GM18867 (cell line): ENCODE results near the gene RUNX3.
A peak's percentile ranks its signal among the peaks of the same experiment; 100 is the strongest.

ENCODE experiments used
- ATAC-seq: cut with Tn5 transposase; IDR thresholded peaks from one replicate; pipeline ENCODE4 v1.9.1; 2021; ENCODE audit warnings: mild to moderate bottlenecking, moderate library complexity; ENCODE audit not compliant: unreplicated experiment

The RUNX3 gene

DNA sequence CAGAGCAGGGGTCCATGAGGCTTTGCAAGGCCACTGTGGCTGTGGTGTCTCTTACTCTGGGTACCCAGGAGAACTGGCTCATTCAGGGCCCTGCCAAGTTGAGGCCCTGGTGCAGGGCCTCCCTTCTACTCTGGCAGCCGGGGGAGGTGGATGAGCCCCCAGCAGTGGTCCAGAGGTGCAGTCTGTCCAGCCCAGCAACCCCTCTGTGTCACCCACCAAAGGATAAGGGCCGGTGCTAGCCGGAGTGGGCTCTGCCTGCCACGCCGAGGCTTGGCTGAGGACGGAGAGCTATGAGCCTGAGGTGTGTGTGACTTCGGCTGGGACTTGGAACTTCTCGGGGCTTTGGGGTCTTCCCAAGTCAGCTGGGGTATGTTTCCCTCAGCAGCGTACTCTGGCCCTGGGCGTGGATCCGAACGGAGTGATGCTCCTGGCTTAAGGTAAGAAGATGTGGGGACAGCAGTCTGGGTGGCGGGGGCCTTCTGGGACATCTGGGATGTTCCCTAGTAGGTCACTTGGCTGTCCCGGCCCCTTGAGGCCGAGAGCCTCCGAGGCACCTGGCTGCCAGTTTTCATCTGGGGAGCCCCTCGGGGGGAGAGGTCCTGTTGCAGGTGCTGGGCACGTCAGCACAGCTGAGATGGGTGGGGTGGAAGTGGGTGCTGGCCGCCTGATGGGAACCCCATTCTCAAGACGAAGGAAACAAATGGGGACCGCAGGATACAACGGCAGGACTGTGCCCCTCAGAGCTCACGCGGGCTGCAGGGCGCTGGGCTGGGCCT lies 25.9 kb downstream of the RUNX3 start:
- no peak for ATAC-seq

DNA sequence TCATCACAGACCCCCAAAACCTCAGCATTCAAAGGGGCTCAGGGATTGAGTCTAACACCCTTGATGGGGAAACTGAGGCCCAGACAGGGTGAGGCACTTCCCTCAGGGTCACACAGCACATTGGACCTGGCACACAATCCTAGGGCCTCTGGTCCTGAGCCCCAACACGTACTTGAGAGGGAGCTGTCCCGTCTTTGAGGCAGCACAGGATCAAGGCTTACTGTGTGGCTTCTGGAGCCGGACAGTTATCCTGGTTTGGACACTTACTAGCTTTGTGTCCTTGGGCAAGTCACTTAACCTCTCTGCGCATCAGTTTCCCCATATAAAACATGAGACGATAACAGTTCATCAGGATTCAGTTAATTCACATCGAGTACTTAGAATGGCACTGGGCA lies 26.5 kb downstream of the RUNX3 start:
- no peak for ATAC-seq

DNA sequence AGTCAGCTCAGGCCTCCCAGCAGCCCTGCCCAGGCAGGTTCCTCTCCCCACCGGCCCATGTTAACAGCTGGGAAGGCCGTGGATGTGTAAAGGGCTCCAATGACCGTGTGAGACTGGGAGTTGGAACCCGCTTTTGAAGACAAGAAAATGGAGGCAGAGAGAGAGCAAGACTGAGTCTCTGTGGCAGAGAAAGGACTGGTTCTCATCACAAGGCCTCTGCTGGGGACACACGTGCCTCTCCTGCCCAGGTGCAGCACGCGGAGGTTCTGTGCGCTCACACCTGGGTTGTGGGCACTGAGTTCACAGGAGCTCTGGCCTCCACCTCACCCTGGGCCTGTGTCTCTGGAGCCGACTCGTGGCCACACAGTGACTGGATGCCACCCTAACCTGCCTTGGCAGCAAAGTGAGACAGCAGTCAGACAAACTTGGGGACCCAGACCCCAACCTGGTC lies 27.0 kb downstream of the RUNX3 start:
- no peak for ATAC-seq

DNA sequence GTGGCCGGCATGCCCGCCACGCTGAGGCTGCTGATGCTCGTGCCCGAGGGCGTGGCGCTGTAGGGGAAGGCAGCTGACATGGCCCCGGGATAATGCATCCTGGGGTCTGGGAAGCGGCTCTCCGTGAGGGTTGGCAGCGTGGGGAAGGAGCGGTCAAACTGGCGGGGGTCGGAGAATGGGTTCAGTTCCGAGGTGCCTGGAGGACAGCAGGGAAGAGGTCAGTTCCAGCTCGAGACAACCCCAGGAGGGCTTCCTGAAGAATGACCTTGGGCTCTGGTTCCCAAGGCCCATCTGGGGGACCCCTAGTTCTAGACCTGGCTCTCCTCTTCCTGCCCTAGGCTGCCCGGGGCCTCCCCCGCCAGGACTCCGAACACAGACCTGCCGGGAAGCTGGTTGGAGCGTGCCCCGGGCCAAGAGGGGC lies 27.6 kb downstream of the RUNX3 start:
- no peak for ATAC-seq

DNA sequence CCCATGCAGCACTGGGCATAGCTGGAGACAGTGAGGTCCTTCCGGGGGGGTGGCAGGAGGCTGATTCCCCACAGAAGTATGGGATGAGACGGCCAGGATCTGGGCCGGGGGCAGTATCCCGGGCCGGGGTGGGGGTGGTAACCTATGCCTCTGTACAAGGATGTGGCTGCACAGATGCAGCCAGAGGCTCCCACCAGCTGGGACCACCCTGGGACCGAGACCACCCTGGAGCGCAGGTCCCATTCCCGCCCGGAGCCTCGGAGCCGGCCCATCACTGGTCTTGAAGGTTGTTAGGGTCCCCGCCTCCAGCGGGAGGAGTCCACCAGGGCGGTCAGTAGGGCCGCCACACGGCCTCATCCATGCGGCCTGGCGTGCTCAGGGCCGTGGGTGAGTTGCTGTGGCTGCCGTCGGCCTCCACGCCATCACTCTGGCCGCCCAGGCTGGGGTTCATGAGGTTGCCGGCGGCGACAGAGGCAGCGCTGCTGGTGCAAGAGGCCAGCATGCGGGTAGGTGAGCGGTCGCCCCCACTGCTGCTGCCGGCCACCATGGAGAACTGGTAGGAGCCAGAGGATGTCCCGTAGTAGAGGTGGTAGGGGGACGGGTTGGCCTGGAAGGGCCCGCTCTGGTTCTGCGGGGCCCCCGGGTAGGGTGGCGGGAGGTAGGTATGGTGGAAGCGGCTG lies 28.1 kb downstream of the RUNX3 start:
- no peak for ATAC-seq

DNA sequence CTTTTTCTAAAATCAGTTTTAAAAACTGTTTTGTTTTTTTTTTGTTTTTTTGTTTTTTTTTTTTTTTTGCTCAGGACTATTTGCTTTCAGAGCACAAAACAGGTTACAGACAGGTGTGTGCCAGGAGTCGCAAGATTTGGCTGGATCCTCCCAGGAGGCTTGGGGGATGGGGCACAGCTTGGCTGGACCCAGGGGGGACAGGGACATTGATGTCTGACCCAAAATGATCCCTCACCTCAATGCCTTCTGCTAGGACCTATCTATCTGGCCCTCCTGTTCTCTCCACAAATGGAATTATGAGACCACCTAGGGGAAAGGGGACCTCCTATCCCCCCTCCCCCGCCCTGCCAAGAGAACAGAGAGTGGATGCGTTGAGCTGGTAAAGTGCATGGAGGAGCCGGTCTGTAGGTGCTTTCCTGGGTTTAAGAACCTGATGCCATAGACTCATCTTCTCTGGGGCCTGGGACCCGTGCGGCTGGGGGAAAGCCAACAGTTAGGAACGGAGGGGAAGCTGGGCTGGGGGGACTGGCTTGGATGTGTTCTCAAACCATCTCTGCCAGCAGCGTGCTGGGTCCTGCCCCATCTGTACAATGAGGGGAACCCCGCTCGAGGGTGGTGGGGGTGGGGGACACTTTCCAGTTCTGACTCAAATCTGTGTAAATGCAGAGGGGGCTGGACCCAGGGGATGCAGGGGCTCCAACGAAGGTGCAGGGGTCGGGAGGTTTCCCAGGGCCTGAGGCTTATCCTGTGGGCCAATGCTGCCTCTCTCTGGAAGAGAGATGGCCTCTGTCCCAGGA lies 28.9 kb downstream of the RUNX3 start:
- ATAC-seq: no peak

DNA sequence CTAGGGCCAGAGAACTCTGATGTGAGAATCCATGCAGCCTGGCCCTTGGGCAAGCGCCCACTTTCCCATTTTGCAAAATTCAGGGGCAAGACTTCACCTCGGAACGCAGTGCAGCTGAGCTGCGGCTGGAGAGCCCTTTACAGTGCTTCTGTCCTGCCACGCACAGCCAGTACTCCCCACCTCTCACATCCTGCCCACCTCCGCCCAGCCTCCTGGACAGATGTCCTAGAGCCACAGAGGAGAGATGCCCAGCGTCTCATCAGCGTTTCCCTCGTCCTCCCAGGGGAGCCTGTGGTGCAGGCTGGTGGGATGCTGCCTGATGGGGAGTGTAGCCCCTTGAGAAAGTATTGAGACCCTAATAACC lies 29.6 kb downstream of the RUNX3 start:
- no peak for ATAC-seq

DNA sequence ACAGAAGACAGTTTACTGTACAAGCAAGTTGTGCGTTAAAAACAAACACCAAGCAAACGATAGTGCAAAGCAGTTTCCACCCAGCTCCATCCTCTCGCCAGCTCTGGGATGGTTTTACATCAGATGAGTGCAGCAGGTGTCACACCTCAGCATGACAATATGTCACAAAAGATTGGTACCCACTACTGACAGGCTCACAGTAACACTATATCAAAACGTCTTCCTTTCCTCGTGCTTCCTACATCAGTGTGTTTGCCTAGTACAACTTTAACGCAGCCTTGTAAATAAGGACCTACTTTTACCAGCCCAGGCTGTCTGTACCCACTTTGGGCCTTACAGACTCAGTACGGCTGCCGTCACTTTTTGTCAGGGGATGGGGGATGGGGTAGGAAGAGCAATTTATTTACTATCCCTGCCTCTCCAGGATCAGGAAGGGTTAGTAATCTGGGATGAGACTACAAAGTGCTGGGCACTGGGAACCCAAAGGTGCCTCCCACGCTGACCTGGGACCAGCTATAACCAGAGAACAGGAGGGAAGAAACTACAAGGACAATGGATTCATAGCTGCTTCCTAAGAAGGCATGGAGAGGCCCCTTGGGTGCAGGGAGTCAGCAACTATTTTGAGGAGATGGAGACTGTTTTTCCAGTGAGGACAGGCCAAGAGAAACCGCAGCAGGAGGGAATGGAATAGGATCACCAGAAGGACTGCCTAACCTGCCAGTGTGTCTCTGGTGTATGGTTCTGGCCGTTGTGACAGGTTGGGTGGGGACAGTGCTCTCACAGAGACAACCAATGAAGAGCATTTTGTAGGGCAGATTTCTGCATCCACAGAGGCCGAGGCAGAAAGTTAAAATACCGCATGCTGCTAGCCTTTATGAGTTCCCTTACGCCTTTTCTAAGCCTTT lies 30.2 kb downstream of the RUNX3 start:
- ATAC-seq: no peak

DNA sequence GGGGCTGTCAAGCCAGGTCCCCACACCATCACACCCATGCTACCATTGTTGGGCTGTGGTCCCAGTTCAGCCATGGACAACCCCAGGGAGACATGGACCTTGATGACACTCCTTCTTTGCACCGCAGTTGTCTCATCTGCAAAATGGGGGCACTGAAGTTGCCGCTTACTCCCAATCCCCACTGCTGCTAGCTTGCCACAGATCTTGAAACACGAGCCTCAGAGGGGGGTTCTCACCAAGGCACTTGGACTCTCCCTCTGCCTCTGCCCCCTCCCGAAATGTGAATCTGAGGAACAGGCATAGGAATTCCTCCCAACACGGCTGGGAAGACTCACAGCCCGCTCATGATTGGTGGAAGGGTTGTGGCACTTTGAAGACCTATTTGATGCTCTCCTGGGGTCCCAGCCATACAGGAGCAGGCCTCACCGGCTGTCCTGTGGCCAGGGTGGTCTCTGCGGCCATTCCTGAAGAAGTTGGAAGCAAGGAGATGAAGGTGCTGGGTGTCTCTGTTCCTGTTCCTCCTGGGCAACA lies 31.1 kb downstream of the RUNX3 start:
- ATAC-seq: no peak

DNA sequence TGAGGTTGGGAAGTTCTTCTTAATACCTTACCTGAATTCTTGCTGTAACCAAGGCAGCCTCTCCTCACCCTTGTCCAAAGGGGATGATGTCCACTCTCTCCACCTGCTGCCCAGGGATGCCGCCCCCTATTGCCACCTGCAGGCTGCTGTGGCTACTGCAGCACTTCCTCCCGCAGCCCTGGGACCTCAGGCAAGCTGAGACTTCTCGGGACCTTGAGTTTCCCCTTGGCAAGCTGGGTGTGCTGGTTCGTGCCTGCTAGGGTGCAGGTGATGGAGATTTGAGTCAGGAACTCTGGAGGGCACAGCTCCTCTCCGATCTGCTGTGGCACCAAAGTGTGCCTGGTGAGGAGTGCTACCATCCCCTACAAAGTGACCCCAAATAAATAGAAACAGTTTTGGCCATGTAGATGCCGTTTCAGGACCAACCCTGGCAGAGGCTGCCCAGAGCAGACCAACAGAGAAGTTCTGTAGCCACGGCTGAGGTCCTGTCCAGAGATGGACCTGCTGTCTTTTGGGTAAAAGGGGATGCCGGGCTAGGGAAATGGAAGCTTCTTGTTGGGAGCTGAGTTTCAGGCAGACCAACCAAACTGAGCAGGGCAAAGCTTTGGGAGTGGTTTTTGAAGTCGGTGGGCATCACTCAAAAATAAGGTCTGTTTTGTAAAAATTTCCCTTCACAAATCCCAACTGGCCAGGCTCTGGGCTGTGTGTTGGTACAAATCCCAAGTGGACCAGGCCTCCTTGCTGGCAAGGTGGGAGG lies 31.7 kb downstream of the RUNX3 start:
- peak; percentile 40 for ATAC-seq

DNA sequence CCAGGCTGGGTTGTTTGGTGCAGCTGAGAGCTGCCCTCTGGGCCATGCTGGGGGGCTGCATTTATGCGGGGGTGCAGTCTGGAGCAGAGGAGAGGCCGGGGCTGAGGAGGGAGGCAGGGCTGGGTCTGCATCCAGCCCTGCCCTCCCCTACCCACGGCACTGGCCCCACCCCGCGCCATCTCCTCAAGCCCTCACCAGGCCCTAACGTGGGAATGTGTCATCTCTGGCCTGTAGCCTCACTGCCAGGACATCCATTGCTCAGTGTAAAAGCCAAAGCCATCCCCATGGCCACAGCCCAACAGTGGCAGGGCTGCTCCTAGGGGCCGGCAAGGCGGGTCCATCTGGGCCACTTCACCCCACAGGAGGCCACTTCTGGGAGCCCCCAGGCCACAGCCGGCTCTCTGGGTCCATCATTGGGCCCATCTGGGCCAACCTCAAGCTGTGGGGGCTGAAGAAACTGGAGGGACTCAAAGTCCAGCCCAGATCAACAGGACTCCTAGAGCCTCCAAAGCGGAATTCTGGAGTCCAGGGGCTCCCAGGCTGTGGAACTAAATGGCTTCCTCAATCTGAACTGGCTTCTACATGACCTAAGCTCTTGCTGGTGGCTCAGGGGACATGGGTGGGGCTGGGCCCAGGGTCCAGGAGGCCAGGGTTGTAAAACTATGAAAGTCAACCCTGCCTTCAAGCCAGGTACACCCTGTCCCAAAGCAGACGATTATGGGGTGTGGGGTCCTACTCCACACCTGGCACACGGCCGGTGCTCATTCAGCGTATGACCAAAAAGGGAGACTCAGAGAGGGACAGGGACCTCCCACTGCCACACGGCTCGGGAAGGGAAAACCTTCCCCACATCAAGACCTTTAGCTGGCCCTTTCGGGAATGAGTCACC lies 32.6 kb downstream of the RUNX3 start:
- no peak for ATAC-seq

DNA sequence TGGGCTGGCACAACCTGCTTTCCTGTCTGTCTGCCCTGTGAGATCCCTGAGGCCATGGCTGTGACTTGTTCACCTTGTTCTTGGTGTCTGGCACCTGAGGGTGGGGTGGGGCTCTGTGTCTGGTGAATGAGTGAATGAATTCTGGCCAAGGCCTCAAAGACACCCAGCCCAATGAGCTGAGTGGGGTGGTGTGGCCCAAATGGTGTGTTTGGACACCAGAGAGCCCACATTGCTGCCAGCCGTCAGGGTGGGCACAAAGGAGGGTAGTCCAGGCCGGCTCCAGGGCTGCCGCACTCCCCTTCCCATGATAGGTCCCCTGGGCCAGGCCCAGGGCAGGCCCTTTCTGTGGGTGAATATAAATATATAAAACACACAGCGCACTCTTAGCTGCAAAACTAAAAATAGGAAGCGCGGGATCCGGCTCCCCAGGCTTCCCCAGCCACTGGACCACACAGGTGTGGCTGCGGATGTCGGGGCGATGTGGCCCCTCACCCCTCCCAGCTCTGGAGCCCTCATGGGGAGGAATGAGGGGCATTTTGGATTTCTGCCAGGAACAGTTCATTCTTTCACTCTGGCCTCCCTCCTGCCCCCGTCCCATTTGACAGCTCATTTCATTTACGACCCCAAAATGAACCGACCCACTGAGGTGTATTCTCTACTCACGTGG lies 33.3 kb downstream of the RUNX3 start:
- ATAC-seq: no peak

DNA sequence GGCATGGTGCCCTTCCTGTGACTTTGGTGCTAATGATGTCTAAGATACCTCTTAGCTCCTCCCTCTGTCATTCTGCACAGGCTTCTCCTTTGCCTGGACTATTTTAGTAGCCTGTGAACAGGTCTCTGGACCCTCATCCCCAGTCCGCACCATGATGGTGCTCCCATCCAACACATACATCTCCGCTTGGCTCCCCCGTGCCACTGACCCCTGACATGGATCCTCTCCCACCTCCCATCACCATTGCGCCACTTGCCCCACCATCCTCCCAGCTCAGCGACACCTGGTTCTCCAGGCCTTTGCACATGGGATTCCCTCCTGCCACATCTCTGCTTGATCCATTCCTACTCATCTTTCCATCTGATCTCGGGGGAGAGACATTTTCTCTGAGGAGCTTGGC lies 33.9 kb downstream of the RUNX3 start:
- no peak for ATAC-seq

DNA sequence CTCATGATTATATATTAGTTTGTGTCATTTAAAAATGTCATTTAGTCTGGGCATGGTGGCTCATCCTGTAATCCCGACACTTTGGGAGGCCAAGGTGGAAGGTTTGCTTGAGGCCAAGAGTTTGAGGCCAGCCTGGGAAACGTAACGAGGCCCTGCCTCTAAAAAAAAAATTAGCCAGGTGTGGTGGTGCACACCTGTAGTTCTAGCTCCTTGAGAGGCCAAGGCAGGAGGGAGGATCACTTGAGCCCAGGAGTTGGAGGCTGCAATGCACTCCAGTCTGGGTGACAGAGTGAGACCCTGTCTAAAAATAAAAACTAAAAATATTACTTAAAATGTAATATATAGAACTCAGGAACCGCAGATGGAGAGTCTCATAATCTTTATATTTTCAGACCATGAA lies 34.6 kb downstream of the RUNX3 start:
- ATAC-seq: no peak

DNA sequence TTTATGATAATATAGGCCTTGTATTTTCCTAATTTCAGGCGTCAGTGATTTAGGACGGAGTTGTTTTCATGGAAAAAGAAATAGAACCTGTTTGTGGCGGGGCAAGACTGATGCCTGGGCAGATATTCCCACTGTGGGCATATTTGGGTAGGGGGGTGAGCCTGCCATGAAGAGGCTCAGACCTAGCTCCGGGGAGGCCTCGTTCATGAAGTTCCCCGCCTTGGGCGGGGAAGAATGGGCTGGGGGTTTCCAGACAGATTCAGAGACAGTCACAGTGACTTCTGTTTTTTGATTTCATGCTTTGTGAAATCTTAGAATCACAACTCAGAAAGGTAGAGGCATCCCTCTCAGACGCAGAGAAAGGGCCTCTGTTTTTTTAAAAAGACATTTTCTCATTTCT lies 36.1 kb downstream of the RUNX3 start:
- no peak for ATAC-seq

DNA sequence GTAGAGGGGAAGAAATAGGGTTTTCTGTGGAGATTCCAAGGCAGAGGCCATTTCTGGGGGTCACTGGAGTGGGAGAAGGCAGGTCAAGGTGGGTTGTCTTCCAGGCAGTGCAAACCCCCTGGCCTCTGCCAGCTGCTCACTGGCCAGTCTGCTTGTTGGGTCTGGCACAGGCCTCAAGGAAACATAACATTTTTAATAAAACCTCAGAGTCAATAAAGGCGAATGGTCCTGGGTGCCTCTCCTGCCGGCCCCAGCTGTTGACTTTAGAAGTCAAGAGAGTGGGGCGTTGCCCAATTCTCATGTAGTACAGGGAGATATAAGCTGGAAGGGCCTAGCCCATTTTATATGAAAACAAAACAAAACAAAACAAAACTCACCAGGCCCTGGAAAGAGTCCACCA lies 36.6 kb downstream of the RUNX3 start:
- ATAC-seq: no peak

DNA sequence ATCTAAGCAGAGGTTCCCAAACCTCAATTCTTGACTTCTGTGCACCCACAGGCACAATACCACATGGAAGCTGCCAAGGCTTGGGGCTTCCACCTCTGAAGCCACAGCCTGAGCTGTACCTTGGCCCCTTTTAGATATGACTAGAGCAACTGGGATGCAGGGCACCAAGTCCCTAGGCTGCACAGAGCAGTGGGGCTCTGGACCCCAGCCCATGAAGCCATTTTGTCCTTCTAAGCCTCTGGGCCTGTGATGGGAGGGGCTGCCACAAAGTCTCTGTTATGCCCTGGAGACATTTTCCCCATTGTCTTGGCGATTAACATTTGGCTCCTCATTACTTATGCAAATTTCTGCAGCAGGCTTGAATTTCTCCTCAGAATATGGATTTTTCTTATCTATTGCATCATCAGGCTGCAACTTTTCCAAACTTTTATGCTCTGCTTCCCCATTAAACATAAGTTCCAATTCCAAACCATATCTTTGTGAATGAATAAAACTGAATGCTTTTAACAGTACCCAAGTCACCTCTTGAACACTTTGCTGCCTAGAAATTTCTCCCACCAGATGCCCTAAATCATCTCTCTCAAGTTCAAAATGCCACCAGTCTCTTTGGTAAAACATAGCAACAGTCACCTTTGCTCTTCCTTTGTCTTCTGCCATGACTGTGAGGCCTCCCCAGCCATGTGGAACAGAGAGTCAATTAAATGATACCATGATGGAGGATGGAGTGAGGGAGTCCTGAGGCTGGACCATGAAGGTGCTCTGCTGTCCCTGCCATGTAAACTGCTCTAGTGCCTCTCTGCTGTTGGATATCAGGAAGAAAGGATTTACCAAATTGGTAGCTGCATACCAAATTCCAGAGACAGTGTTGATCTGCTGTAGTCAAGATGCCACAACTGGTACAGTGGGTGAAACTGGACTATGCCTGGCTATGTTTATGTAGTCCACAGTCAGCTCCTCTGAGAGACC lies 37.6 kb downstream of the RUNX3 start:
- ATAC-seq: no peak
